K562 (cell line): ENCODE data around the gene DYNC1H1. TPM values are rescaled to one million over a fixed set of nuclear protein-coding genes. Genes with fewer than 3 reads are reported as not detected.

Experiments used
- ATAC-seq: fragments of 200-7000 bp; cut with Tn5 transposase; 3 replicates; pipeline ENCODE4 v1.9.1; 2020; ENCODE audit warnings: moderate library complexity
- BruUV-seq: library from RNA; stranded (reverse); fragments of 400-500 nt; replicated peaks from 2 replicates; lab custom pipeline; 2021; lab: Mats Ljungman, UMichigan
- CTCF ChIA-PET: fragments of 300-600 bp; formaldehyde crosslinking; extraction: SDS; loops from one replicate; lab custom pipeline; 2021; ENCODE audit warnings: low intra/inter-chr PET ratio; lab: Yijun Ruan, JAX
- POLR2A ChIA-PET: fragments of 300-600, 350-650 bp; sonication (Branson Sonifier 250); formaldehyde crosslinking; extraction: SDS; loops from one replicate; lab custom pipeline; 2021; ENCODE audit warnings: antibody characterized with exemption, inconsistent platforms; lab: Yijun Ruan, JAX
- DNase-seq, 4 experiments: peaks; one replicate each; pipeline versions ENCODE4 v3.0.0 to v3.0.0-alpha.2; 2011 to 2018; ENCODE audit warnings: low spot score in 3 of 4, mixed read lengths in 3 of 4; ENCODE audit errors: extremely low read depth in 1 of 4
- FAIRE-seq: peaks from 2 replicates; lab custom pipeline; 2011; peaks lifted over from hg19 to GRCh38; lab: Jason Lieb, UNC
- H2AFZ ChIP-seq: 2 replicates; pipeline ENCODE4 v1.6.0; 2011; ENCODE audit warnings: low read depth, low read length, control low read depth, inconsistent platforms
- H3K27ac ChIP-seq: fragments of 200-600 bp; 3 replicates; pipeline ENCODE4 v1.8.0; 2011; ENCODE audit warnings: low read depth, mild to moderate bottlenecking, control low read depth, inconsistent platforms, low read length, moderate library complexity, mixed read lengths; ENCODE audit errors: extremely low read depth
- H3K27me3 ChIP-seq, 2 experiments: fragments of 300-600 bp in 1 of 2; 2 replicates in 1 of 2; 3 replicates in 1 of 2; pipeline versions ENCODE4 v1.6.0 to v1.8.0; 2011; ENCODE audit warnings: inconsistent platforms in 2 of 2, low read length in 2 of 2, mild to moderate bottlenecking in 1 of 2, mixed read lengths in 1 of 2, moderate library complexity in 1 of 2; ENCODE audit not compliant: control insufficient read depth in 2 of 2, insufficient read depth in 2 of 2
- H3K36me3 ChIP-seq: fragments of 300-600 bp; 3 replicates; pipeline ENCODE4 v1.8.0; 2011; ENCODE audit warnings: mild to moderate bottlenecking, low read length, inconsistent platforms; ENCODE audit not compliant: control insufficient read depth, insufficient read depth
- H3K4me1 ChIP-seq, 2 experiments: fragments of 200-600 bp in 1 of 2; replicated peaks in 1 of 2; 2 replicates in 1 of 2; 3 replicates in 1 of 2; pipeline versions ENCODE4 v1.5.1 to v1.8.0; 2011; ENCODE audit warnings: inconsistent platforms in 2 of 2, low read length in 2 of 2, mild to moderate bottlenecking in 1 of 2, mixed read lengths in 1 of 2, moderate library complexity in 1 of 2; ENCODE audit not compliant: control insufficient read depth in 2 of 2, insufficient read depth in 2 of 2
- H3K4me2 ChIP-seq: 2 replicates; pipeline ENCODE4 v1.6.1; 2011; ENCODE audit warnings: low read length, control low read depth, inconsistent platforms, mixed read lengths; ENCODE audit not compliant: insufficient read depth
- H3K4me3 ChIP-seq: fragments of 200-600 bp; sonication (generic), shearing (Covaris generic); 2 replicates; pipeline ENCODE4 v1.5.1; 2016; ENCODE audit warnings: control low read depth, inconsistent platforms
- H3K79me2 ChIP-seq: fragments of 200-600 bp; 3 replicates; pipeline ENCODE4 v1.8.0; 2011; ENCODE audit warnings: low read length, inconsistent platforms; ENCODE audit not compliant: control insufficient read depth, insufficient read depth
- H3K9ac ChIP-seq, 2 experiments: 2 replicates each; pipeline versions ENCODE4 v1.6.0 to v1.6.1; 2011; ENCODE audit warnings: low read depth in 2 of 2, low read length in 2 of 2, control low read depth in 1 of 2, inconsistent platforms in 1 of 2, mild to moderate bottlenecking in 1 of 2, mixed read lengths in 1 of 2; ENCODE audit not compliant: insufficient read depth in 1 of 2
- H3K9me1 ChIP-seq: one replicate; pipeline ENCODE4 v1.6.0; 2011; ENCODE audit warnings: inconsistent platforms, mild to moderate bottlenecking, low read length, moderate library complexity; ENCODE audit not compliant: control insufficient read depth, insufficient read depth
- H3K9me3 ChIP-seq: replicated peaks from 2 replicates; pipeline ENCODE4 v1.5.1; 2011; ENCODE audit warnings: low read depth, low read length, inconsistent platforms; ENCODE audit not compliant: control insufficient read depth, insufficient read depth
- H4K20me1 ChIP-seq: replicated peaks from 2 replicates; pipeline ENCODE4 v1.6.1; 2011; ENCODE audit warnings: low read length, inconsistent platforms, mixed read lengths; ENCODE audit not compliant: control insufficient read depth, insufficient read depth
- HDAC3 ChIP-seq: fragments of 450-650 bp; IDR thresholded peaks from 2 replicates; pipeline ENCODE4 v1.6.1; 2018; ENCODE audit warnings: borderline replicate concordance, mild to moderate bottlenecking, moderate library complexity; ENCODE audit not compliant: partially characterized antibody
- ZNF197 ChIP-seq: fragments of 200-800 bp; sonication (Bioruptor generic); IDR thresholded peaks from 2 replicates; pipeline ENCODE4 v1.6.1; 2016; ENCODE audit warnings: low read depth, missing genetic modification characterization, missing compliant biosample characterization
- WGBS: fragments of 100-300 bp; shearing (Covaris generic); methylation state at CpG from one replicate; pipeline ENCODE4 v1.1.6; 2016; ENCODE audit warnings: low coverage, mixed read lengths; ENCODE audit not compliant: insufficient coverage; ENCODE audit errors: missing lambda C conversion rate; 5-methylcytosine and 5-hydroxymethylcytosine counted together
- in situ Hi-C: fragments of 300-500 bp; cut with MboI; formaldehyde crosslinking; loops from 4 replicates; pipeline ENCODE4 v1.15.0; 2018; ENCODE audit warnings: inconsistent platforms, mixed read lengths
- intact Hi-C: fragments of 100-400 bp; cut with micrococcal nuclease; formaldehyde crosslinking; loops from 2 replicates; pipeline ENCODE4 v1.14.2; 2022
- polyA plus RNA-seq, 8 experiments: library from polyadenylated mRNA; depleted of rRNA in 4 of 8; stranded (reverse) in 5 of 8; unstranded in 3 of 8; fragments of >200 nt; fragmentation: Nextera tagmentation in 2 of 8; fragmentation: Illumina TruSeq in 1 of 8; extraction: Ambion mirVana in 2 of 8; extraction: Trizol in 1 of 8; gene quantifications; 2 replicates each; pipeline versions ENCODE4 v1.2.1 to v1.2.3, GENCODE V29; 2011 to 2014; ENCODE audit warnings: inconsistent platforms in 1 of 8, missing spikeins in 1 of 8
- total RNA-seq, 7 experiments: library from RNA; depleted of rRNA in 6 of 7; stranded (reverse); fragments of >200 nt in 6 of 7; fragmentation: Illumina TruSeq in 2 of 7; extraction: Trizol in 2 of 7; gene quantifications; 2 replicates each; pipeline versions ENCODE4 v1.2.1 to v1.2.3, GENCODE V29; 2011 to 2021; ENCODE audit warnings: low replicate concordance in 1 of 7
- TF ChIP-seq, protein P1 (sequence below): fragments of 450-650 bp; IDR thresholded peaks from 2 replicates; pipeline ENCODE4 v1.7.1; 2018; ENCODE audit warnings: mild to moderate bottlenecking, low read depth; ENCODE audit not compliant: partially characterized antibody
- TF ChIP-seq, protein P2 (sequence below): fragments of 200-800 bp; sonication (Bioruptor generic); IDR thresholded peaks from 2 replicates; pipeline ENCODE4 v1.6.1; 2017; ENCODE audit warnings: missing genetic modification characterization, missing compliant biosample characterization

DYNC1H1 gene
- total and polyA plus RNA-seq, 9 of the 15 experiments (the other 6 are each of a cell fraction or from before 2014, with no cell fraction given): 31.9 to 335 (median 115) TPM

DNA sequence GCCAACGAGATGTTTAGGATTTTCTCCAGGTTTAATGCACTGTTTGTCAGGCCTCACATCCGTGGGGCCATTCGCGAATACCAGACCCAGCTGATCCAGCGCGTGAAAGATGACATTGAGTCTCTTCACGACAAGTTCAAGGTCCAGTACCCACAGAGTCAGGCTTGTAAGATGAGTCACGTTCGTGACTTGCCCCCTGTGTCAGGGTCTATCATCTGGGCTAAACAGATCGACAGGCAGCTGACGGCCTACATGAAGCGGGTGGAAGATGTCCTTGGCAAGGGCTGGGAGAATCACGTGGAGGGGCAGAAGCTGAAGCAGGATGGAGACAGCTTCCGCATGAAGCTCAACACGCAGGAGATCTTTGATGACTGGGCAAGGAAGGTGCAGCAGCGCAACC is 21.6 kb downstream of the DYNC1H1 start:
- no peak overlapping the region for H3K9ac ChIP-seq
- H3K27me3 ChIP-seq: no peaks in the 10 kb centered on the region
- no peak overlapping the region for H3K27ac ChIP-seq
- peaks cover 82% of the 10 kb centered on the region for H3K36me3 ChIP-seq
- H3K4me3 ChIP-seq: no peak overlapping the region
- intact Hi-C loops (no loop called here), in situ Hi-C loops (no loop called here)
- H3K79me2 ChIP-seq: no peaks in the 10 kb centered on the region
- H3K9me1 ChIP-seq: no peaks in the 10 kb centered on the region
- H3K9me3 ChIP-seq: no peaks in the 10 kb centered on the region
- DNase-seq (no peak), FAIRE-seq (no peak), ATAC-seq (no peak)
- 97% methylated on average over 11 of the region's 16 CpGs for WGBS
- H3K4me2 ChIP-seq: no peak overlapping the region
- no peak overlapping the region for H2AFZ ChIP-seq
- ChIA-PET CTCF (no interaction called here), POLR2A (interaction anchor here (0.7 to 1.3 kb wide), 2 partner anchors 11 to 20 kb away, joined by 3 to 4 read pairs; no protein-coding TSS in a partner anchor)
- TSS peak; percentile 30 for BruUV-seq
- H3K4me1 ChIP-seq: no peaks in the 10 kb centered on the region
- TF ChIP-seq, protein P1, sequence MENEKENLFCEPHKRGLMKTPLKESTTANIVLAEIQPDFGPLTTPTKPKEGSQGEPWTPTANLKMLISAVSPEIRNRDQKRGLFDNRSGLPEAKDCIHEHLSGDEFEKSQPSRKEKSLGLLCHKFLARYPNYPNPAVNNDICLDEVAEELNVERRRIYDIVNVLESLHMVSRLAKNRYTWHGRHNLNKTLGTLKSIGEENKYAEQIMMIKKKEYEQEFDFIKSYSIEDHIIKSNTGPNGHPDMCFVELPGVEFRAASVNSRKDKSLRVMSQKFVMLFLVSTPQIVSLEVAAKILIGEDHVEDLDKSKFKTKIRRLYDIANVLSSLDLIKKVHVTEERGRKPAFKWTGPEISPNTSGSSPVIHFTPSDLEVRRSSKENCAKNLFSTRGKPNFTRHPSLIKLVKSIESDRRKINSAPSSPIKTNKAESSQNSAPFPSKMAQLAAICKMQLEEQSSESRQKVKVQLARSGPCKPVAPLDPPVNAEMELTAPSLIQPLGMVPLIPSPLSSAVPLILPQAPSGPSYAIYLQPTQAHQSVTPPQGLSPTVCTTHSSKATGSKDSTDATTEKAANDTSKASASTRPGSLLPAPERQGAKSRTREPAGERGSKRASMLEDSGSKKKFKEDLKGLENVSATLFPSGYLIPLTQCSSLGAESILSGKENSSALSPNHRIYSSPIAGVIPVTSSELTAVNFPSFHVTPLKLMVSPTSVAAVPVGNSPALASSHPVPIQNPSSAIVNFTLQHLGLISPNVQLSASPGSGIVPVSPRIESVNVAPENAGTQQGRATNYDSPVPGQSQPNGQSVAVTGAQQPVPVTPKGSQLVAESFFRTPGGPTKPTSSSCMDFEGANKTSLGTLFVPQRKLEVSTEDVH: no peak
- TF ChIP-seq HDAC3 (no peak), ZNF197 (CRISPR knock-in tag) (no peak)
- TF ChIP-seq, protein P2, sequence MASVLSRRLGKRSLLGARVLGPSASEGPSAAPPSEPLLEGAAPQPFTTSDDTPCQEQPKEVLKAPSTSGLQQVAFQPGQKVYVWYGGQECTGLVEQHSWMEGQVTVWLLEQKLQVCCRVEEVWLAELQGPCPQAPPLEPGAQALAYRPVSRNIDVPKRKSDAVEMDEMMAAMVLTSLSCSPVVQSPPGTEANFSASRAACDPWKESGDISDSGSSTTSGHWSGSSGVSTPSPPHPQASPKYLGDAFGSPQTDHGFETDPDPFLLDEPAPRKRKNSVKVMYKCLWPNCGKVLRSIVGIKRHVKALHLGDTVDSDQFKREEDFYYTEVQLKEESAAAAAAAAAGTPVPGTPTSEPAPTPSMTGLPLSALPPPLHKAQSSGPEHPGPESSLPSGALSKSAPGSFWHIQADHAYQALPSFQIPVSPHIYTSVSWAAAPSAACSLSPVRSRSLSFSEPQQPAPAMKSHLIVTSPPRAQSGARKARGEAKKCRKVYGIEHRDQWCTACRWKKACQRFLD (CRISPR knock-in tag): no peak
- TF ChIP-seq, all 486 proteins: peak for 0
- H4K20me1 ChIP-seq: no peaks in the 10 kb centered on the region
